Hepatocyte (in vitro differentiated cells): ENCODE measurements around the gene HEBP2. TPM values are rescaled to one million over a fixed set of nuclear protein-coding genes. Genes with fewer than 3 reads are reported as not detected.

Experiments
- DNase-seq: peaks from one replicate; pipeline ENCODE4 v3.0.0-alpha.2; 2016; ENCODE audit warnings: low spot score
- H2AFZ ChIP-seq: fragments of 200-600 bp; sonication (generic); 2 replicates; pipeline ENCODE4 v1.6.0; 2016; ENCODE audit warnings: antibody characterized with exemption, mild to moderate bottlenecking
- H3K27ac ChIP-seq: fragments of 200-600 bp; sonication (generic); 2 replicates; pipeline ENCODE4 v1.5.1; 2016; ENCODE audit warnings: mild to moderate bottlenecking
- H3K27me3 ChIP-seq: fragments of 200-600 bp; sonication (generic); 2 replicates; pipeline ENCODE4 v1.6.1; 2016
- H3K36me3 ChIP-seq: fragments of 200-600 bp; sonication (generic); replicated peaks from 2 replicates; pipeline ENCODE4 v1.5.1; 2016; ENCODE audit warnings: low read depth; ENCODE audit not compliant: insufficient read depth
- H3K4me1 ChIP-seq: fragments of 200-600 bp; sonication (generic); 2 replicates; pipeline ENCODE4 v1.5.1; 2016; ENCODE audit warnings: mild to moderate bottlenecking, moderate library complexity; ENCODE audit not compliant: insufficient read depth
- H3K4me2 ChIP-seq: fragments of 200-600 bp; sonication (generic); 2 replicates; pipeline ENCODE4 v1.6.0; 2016
- H3K4me3 ChIP-seq: fragments of 200-600 bp; sonication (generic); 2 replicates; pipeline ENCODE4 v1.5.1; 2016; ENCODE audit warnings: mild to moderate bottlenecking
- H3K79me2 ChIP-seq: fragments of 200-600 bp; sonication (generic); 2 replicates; pipeline ENCODE4 v1.6.0; 2017; ENCODE audit warnings: mild to moderate bottlenecking
- H3K9me2 ChIP-seq: fragments of 200-600 bp; sonication (generic); replicated peaks from 2 replicates; pipeline ENCODE4 v1.6.0; 2017; ENCODE audit warnings: mild to moderate bottlenecking; ENCODE audit not compliant: insufficient read depth
- H3K9me3 ChIP-seq: fragments of 200-600 bp; sonication (generic); 2 replicates; pipeline ENCODE4 v1.5.1; 2016; ENCODE audit warnings: low read depth, mild to moderate bottlenecking
- H4K20me1 ChIP-seq: fragments of 200-600 bp; sonication (generic); 2 replicates; pipeline ENCODE4 v1.6.0; 2016; ENCODE audit warnings: mild to moderate bottlenecking; ENCODE audit not compliant: insufficient read depth, poor library complexity, severe bottlenecking
- EZH2 ChIP-seq: fragments of 200-600 bp; sonication (generic); IDR thresholded peaks from 2 replicates; pipeline ENCODE4 v1.6.1; 2016; ENCODE audit warnings: antibody characterized with exemption, mild to moderate bottlenecking, borderline replicate concordance
- EZH2phosphoT487 ChIP-seq: fragments of 200-600 bp; sonication (generic); IDR thresholded peaks from one replicate; pipeline ENCODE4 v1.6.1; 2018; ENCODE audit warnings: antibody characterized with exemption, mild to moderate bottlenecking, low read depth, moderate library complexity; ENCODE audit not compliant: unreplicated experiment, severe bottlenecking
- WGBS: methylation state at CpG from one replicate; pipeline ENCODE4 v1.1.6; 2016; ENCODE audit warnings: low lambda C conversion rate; ENCODE audit errors: missing lambda C conversion rate; 5-methylcytosine and 5-hydroxymethylcytosine counted together
- polyA plus RNA-seq: library from polyadenylated mRNA; unstranded; fragments of >200 nt; fragmentation: Nextera tagmentation; extraction: Ambion mirVana; gene quantifications from 2 replicates; pipeline ENCODE4 v1.2.1, GENCODE V29; 2016
- total RNA-seq: library from RNA; depleted of rRNA; stranded (reverse); fragments of >200 nt; gene quantifications from 2 replicates; pipeline ENCODE4 v1.2.3, GENCODE V29; 2014
- TF ChIP-seq, protein P1 (sequence below): fragments of 200-600 bp; sonication (generic); IDR thresholded peaks from 2 replicates; pipeline ENCODE4 v1.5.1; 2016; ENCODE audit warnings: antibody characterized with exemption, mild to moderate bottlenecking; ENCODE audit not compliant: poor library complexity

Gene HEBP2
- total and polyA plus RNA-seq, 2 experiments from 2014 or later = 21.6 to 79.0 TPM

- TF ChIP-seq EZH2phosphoT487 (no peak), EZH2 (no peak)
- TF ChIP-seq, protein P1, sequence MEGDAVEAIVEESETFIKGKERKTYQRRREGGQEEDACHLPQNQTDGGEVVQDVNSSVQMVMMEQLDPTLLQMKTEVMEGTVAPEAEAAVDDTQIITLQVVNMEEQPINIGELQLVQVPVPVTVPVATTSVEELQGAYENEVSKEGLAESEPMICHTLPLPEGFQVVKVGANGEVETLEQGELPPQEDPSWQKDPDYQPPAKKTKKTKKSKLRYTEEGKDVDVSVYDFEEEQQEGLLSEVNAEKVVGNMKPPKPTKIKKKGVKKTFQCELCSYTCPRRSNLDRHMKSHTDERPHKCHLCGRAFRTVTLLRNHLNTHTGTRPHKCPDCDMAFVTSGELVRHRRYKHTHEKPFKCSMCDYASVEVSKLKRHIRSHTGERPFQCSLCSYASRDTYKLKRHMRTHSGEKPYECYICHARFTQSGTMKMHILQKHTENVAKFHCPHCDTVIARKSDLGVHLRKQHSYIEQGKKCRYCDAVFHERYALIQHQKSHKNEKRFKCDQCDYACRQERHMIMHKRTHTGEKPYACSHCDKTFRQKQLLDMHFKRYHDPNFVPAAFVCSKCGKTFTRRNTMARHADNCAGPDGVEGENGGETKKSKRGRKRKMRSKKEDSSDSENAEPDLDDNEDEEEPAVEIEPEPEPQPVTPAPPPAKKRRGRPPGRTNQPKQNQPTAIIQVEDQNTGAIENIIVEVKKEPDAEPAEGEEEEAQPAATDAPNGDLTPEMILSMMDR = no peak
Observed at GRCh38 chr6:138396709-138397108, 7.3 kb upstream of the HEBP2 start.

GRCh38 chr6:138397128-138398122 lies 6.6 kb upstream of the HEBP2 start:
- H4K20me1 ChIP-seq = no peaks in the 10 kb centered on the region
- no peaks in the 10 kb centered on the region for H3K4me1 ChIP-seq
- H3K9me3 ChIP-seq = no peaks in the 10 kb centered on the region
- 83% methylated on average over 8 of the region's 8 CpGs for WGBS
- no peak overlapping the region for H3K27ac ChIP-seq
- no peaks in the 10 kb centered on the region for H3K9me2 ChIP-seq
- no peaks in the 10 kb centered on the region for H3K27me3 ChIP-seq
- no peaks in the 10 kb centered on the region for H3K79me2 ChIP-seq
- TF ChIP-seq EZH2phosphoT487 (no peak), EZH2 (no peak)
- TF ChIP-seq, protein P1 = no peak
- no peak overlapping the region for H3K4me3 ChIP-seq
- no peak for DNase-seq
- no peak overlapping the region for H3K4me2 ChIP-seq
- H2AFZ ChIP-seq = no peak overlapping the region
- no peaks in the 10 kb centered on the region for H3K36me3 ChIP-seq

More at GRCh38 chr6:138396709-138397108, 7.3 kb upstream of the HEBP2 start:
- 88% methylated on average over 5 of the region's 5 CpGs for WGBS
- no peak for DNase-seq
- no peaks in the 10 kb centered on the region for H4K20me1 ChIP-seq
- no peak overlapping the region for H3K4me3 ChIP-seq
- H3K4me1 ChIP-seq = no peaks in the 10 kb centered on the region
- no peaks in the 10 kb centered on the region for H3K27me3 ChIP-seq
- H2AFZ ChIP-seq = no peak overlapping the region
- H3K79me2 ChIP-seq = no peaks in the 10 kb centered on the region
- no peak overlapping the region for H3K4me2 ChIP-seq
- H3K36me3 ChIP-seq = no peaks in the 10 kb centered on the region
- no peaks in the 10 kb centered on the region for H3K9me3 ChIP-seq
- H3K27ac ChIP-seq = no peak overlapping the region
- no peaks in the 10 kb centered on the region for H3K9me2 ChIP-seq

DNA sequence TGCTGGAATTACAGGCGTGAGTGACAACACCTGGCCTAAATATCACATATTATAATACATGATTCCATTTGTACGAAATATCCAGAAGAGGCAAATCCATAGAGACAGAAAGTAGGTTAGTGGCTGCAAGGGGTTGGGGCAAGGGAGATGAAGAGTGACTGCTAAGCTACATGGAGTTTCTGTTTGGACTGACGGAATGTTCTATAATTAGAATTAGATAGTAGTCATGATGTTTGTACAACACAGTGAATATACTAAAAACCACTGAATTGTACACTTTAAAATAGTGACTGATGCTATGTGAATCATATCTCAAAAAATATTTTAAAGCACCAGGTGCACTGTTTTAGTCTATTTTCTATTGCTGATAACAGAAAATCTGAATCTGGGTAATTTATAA lies 3.7 kb upstream of the HEBP2 start:
- H3K36me3 ChIP-seq = no peaks in the 10 kb centered on the region
- TF ChIP-seq, protein P1 = no peak
- no peak for TF ChIP-seq EZH2phosphoT487
- no peak for TF ChIP-seq EZH2
- H2AFZ ChIP-seq = no peak overlapping the region
- no peak overlapping the region for H3K4me2 ChIP-seq
- H3K9me3 ChIP-seq = no peaks in the 10 kb centered on the region
- H3K27ac ChIP-seq = no peak overlapping the region
- no peaks in the 10 kb centered on the region for H3K27me3 ChIP-seq
- H3K4me1 ChIP-seq = peaks cover 3% of the 10 kb centered on the region
- no peaks in the 10 kb centered on the region for H3K79me2 ChIP-seq
- 92% methylated on average over 3 of the region's 3 CpGs for WGBS
- no peak for DNase-seq
- no peak overlapping the region for H3K4me3 ChIP-seq
- H3K9me2 ChIP-seq = no peaks in the 10 kb centered on the region
- H4K20me1 ChIP-seq = no peaks in the 10 kb centered on the region
